Mesenchymal stem cell (in vitro differentiated cells and primary cell): ENCODE measurements around the gene ACOT6. TPM values are rescaled to one million over a fixed set of nuclear protein-coding genes. Genes with fewer than 3 reads are reported as not detected.
"Not testable (repeated sequence)": the region's sequence is repeated elsewhere in the genome, so short reads cannot be mapped to it uniquely, and the experiment has no call there.

Experiments used
- DNase-seq: peaks from one replicate; pipeline ENCODE4 v3.0.0-alpha.2; 2013
- H2AFZ ChIP-seq: one replicate; pipeline ENCODE4 v1.6.1; 2013; ENCODE audit warnings: low read depth, mild to moderate bottlenecking, control low read depth, inconsistent platforms, low read length, moderate library complexity
- H2AK5ac ChIP-seq: 2 replicates; pipeline ENCODE4 v1.6.1; 2013; ENCODE audit warnings: low read length, moderate library complexity, mild to moderate bottlenecking, inconsistent platforms; ENCODE audit not compliant: severe bottlenecking
- H2BK120ac ChIP-seq: one replicate; pipeline ENCODE4 v1.6.1; 2013; ENCODE audit warnings: low read depth, mild to moderate bottlenecking, inconsistent platforms, low read length, moderate library complexity
- H2BK12ac ChIP-seq, 2 experiments: one replicate each; pipeline ENCODE4 v1.6.1; 2013; ENCODE audit warnings: inconsistent platforms in 2 of 2, low read length in 2 of 2, mild to moderate bottlenecking in 2 of 2, moderate library complexity in 2 of 2, control low read depth in 1 of 2
- H2BK15ac ChIP-seq: one replicate; pipeline ENCODE4 v1.6.1; 2013; ENCODE audit warnings: mild to moderate bottlenecking, low read depth, inconsistent platforms; ENCODE audit not compliant: poor library complexity, severe bottlenecking
- H2BK5ac ChIP-seq: 2 replicates; pipeline ENCODE4 v1.6.1; 2013; ENCODE audit warnings: low read depth, mild to moderate bottlenecking, low read length, control low read depth, inconsistent platforms; ENCODE audit not compliant: poor library complexity, severe bottlenecking
- H3K14ac ChIP-seq, 2 experiments: one replicate each; pipeline ENCODE4 v1.6.1; 2013; ENCODE audit warnings: inconsistent platforms in 2 of 2, low read length in 2 of 2, control low read depth in 1 of 2, mild to moderate bottlenecking in 1 of 2, moderate library complexity in 1 of 2
- H3K18ac ChIP-seq, 2 experiments: one replicate each; pipeline ENCODE4 v1.6.1; 2013; ENCODE audit warnings: inconsistent platforms in 2 of 2, low read length in 2 of 2, control low read depth in 1 of 2, low read depth in 1 of 2, mild to moderate bottlenecking in 1 of 2
- H3K23ac ChIP-seq, 2 experiments: one replicate each; pipeline ENCODE4 v1.6.1; 2013; ENCODE audit warnings: inconsistent platforms in 2 of 2, low read length in 2 of 2, mild to moderate bottlenecking in 2 of 2, moderate library complexity in 2 of 2, control low read depth in 1 of 2
- H3K27ac ChIP-seq: 2 replicates; pipeline ENCODE4 v1.5.1; 2013; ENCODE audit warnings: mild to moderate bottlenecking, moderate library complexity, low read length, control low read depth, inconsistent platforms; ENCODE audit not compliant: poor library complexity, severe bottlenecking
- H3K27me3 ChIP-seq, 2 experiments: 2 replicates each; pipeline versions ENCODE4 v1.6.1 to v1.7.0; 2013; ENCODE audit warnings: low read length in 2 of 2, mild to moderate bottlenecking in 2 of 2, moderate library complexity in 2 of 2, control low read depth in 1 of 2, inconsistent platforms in 1 of 2; ENCODE audit not compliant: control insufficient read depth in 1 of 2, insufficient read depth in 1 of 2
- H3K36me3 ChIP-seq, 2 experiments: 2 replicates each; pipeline versions ENCODE4 v1.6.1 to v1.7.0; 2013; ENCODE audit warnings: low read length in 2 of 2, control low read depth in 1 of 2, inconsistent platforms in 1 of 2, low read depth in 1 of 2, mild to moderate bottlenecking in 1 of 2; ENCODE audit not compliant: insufficient read depth in 2 of 2, control insufficient read depth in 1 of 2
- H3K4ac ChIP-seq, 2 experiments: one replicate each; pipeline ENCODE4 v1.6.1; 2013; ENCODE audit warnings: inconsistent platforms in 2 of 2, low read length in 2 of 2, mild to moderate bottlenecking in 2 of 2, moderate library complexity in 2 of 2, control low read depth in 1 of 2, low read depth in 1 of 2
- H3K4me1 ChIP-seq: 2 replicates; pipeline ENCODE4 v1.6.1; 2013; ENCODE audit warnings: low read depth, low read length, control low read depth; ENCODE audit not compliant: control insufficient read depth, insufficient read depth
- H3K4me2 ChIP-seq: 2 replicates; pipeline ENCODE4 v1.6.1; 2013; ENCODE audit warnings: low read length, mild to moderate bottlenecking, inconsistent platforms; ENCODE audit not compliant: poor library complexity, severe bottlenecking
- H3K4me3 ChIP-seq, 2 experiments: 2 replicates each; pipeline versions ENCODE4 v1.5.1 to v1.7.0; 2013; ENCODE audit warnings: low read length in 2 of 2, mild to moderate bottlenecking in 2 of 2, control low read depth in 1 of 2, low read depth in 1 of 2; ENCODE audit not compliant: insufficient read depth in 1 of 2
- H3K79me1 ChIP-seq: replicated peaks from 2 replicates; pipeline ENCODE4 v1.6.1; 2013; ENCODE audit warnings: mild to moderate bottlenecking, control low read depth, low read length, inconsistent platforms; ENCODE audit not compliant: poor library complexity, severe bottlenecking
- H3K9ac ChIP-seq: 2 replicates; pipeline ENCODE4 v1.7.0; 2013; ENCODE audit warnings: mild to moderate bottlenecking, low read length, moderate library complexity
- H3K9me3 ChIP-seq: 2 replicates; pipeline ENCODE4 v1.7.0; 2013; ENCODE audit warnings: mild to moderate bottlenecking, low read length; ENCODE audit not compliant: control insufficient read depth
- H4K8ac ChIP-seq: one replicate; pipeline ENCODE4 v1.6.1; 2013; ENCODE audit warnings: inconsistent platforms, mild to moderate bottlenecking, low read length, moderate library complexity
- H4K91ac ChIP-seq: one replicate; pipeline ENCODE4 v1.6.1; 2013; ENCODE audit warnings: mild to moderate bottlenecking, low read length, inconsistent platforms
- WGBS: methylation state at CpG from one replicate; pipeline ENCODE4 v1.1.7; 2013; ENCODE audit warnings: mixed read lengths; 5-methylcytosine and 5-hydroxymethylcytosine counted together
- polyA plus RNA-seq, 2 experiments: library from polyadenylated mRNA; stranded (reverse); fragments of 200-250 nt; gene quantifications; one replicate each; pipeline ENCODE4 v1.2.3, GENCODE V29; 2013

ACOT6 gene
- polyA plus RNA-seq (2013, experiment 1 of 2) = not detected
- polyA plus RNA-seq (2013, experiment 2 of 2) = not detected

- no peaks in the 10 kb centered on the region for H3K36me3 ChIP-seq
- WGBS = 1% methylated on average over 84 of the region's 84 CpGs
- H2AK5ac ChIP-seq = no peak within 1 kb of the TSS
- peak within 1 kb of the TSS; percentile 79 to 92 for H3K18ac ChIP-seq
- H3K4me2 ChIP-seq = peak within 1 kb of the TSS; percentile 85
- H3K79me1 ChIP-seq = no peaks in the 10 kb centered on the region
- peak within 1 kb of the TSS; percentile 87 for H2BK15ac ChIP-seq
- no peak within 1 kb of the TSS for H3K23ac ChIP-seq
- no peak within 1 kb of the TSS for H3K27ac ChIP-seq
- no peaks in the 10 kb centered on the region for H3K27me3 ChIP-seq
- no peak within 1 kb of the TSS for H2BK5ac ChIP-seq
- peak within 1 kb of the TSS in 1 of 2 experiments; percentile 83 for H2BK12ac ChIP-seq
- DNase-seq = peak; percentile 72
- H4K91ac ChIP-seq = peak within 1 kb of the TSS; percentile 45
- H2BK120ac ChIP-seq = no peak within 1 kb of the TSS
- H2AFZ ChIP-seq = peak within 1 kb of the TSS; percentile 88
- peak within 1 kb of the TSS; percentile 72 for H4K8ac ChIP-seq
- peak within 1 kb of the TSS; percentile 77 for H3K9ac ChIP-seq
- peak within 1 kb of the TSS in 1 of 2 experiments; percentile 89 for H3K14ac ChIP-seq
- peak within 1 kb of the TSS; percentile 76 to 81 for H3K4me3 ChIP-seq
- no peaks in the 10 kb centered on the region for H3K9me3 ChIP-seq
- peak within 1 kb of the TSS in 1 of 2 experiments; percentile 67 for H3K4ac ChIP-seq
- peaks cover 3% of the 10 kb centered on the region for H3K4me1 ChIP-seq
These were observed at the start of gene ACOT6 for GRCh38 chr14:73612339-73613045. TSS of gene ACOT6 (plus strand) at chr14:73612517. CDS start at chr14:73612572, 55 bp downstream.

- not testable (repeated sequence) for H3K4me2 ChIP-seq, H3K4ac ChIP-seq, H3K9me3 ChIP-seq, H4K8ac ChIP-seq, H3K27me3 ChIP-seq, H3K23ac ChIP-seq, H2BK5ac ChIP-seq, H3K4me3 ChIP-seq, H3K79me1 ChIP-seq, H2BK15ac ChIP-seq, H3K4me1 ChIP-seq, H3K36me3 ChIP-seq, DNase-seq, H2BK12ac ChIP-seq, H3K27ac ChIP-seq, H3K18ac ChIP-seq, H4K91ac ChIP-seq, H2AK5ac ChIP-seq, H2BK120ac ChIP-seq, H3K9ac ChIP-seq, H3K14ac ChIP-seq, H2AFZ ChIP-seq
- 90% methylated on average over 6 of the region's 6 CpGs for WGBS
These were observed 49.6 kb upstream of the ACOT6 start for GRCh38 chr14:73562696-73563095.

- H3K79me1 ChIP-seq, H3K4ac ChIP-seq, H2BK120ac ChIP-seq, H3K4me2 ChIP-seq, H2AK5ac ChIP-seq, H3K9me3 ChIP-seq, H3K4me3 ChIP-seq, H3K27me3 ChIP-seq, H2BK15ac ChIP-seq, H2BK12ac ChIP-seq, H3K18ac ChIP-seq, H2AFZ ChIP-seq, H3K9ac ChIP-seq, H3K23ac ChIP-seq, H4K8ac ChIP-seq, DNase-seq, H4K91ac ChIP-seq, H2BK5ac ChIP-seq, H3K36me3 ChIP-seq, H3K4me1 ChIP-seq, H3K27ac ChIP-seq: not testable (repeated sequence)
- 97% methylated on average over 18 of the region's 18 CpGs for WGBS
- peak overlapping the region in 1 of 2 experiments; percentile 35 for H3K14ac ChIP-seq
These were observed 45.9 kb upstream of the ACOT6 start for GRCh38 chr14:73566431-73566830.

GRCh38 chr14:73566935-73567334, 45.4 kb upstream of the ACOT6 start:
- not testable (repeated sequence) for H3K27ac ChIP-seq, H3K4me2 ChIP-seq, H3K27me3 ChIP-seq, H4K91ac ChIP-seq, H3K4me3 ChIP-seq, DNase-seq, H2BK12ac ChIP-seq, H2BK15ac ChIP-seq, H3K9ac ChIP-seq, H2AFZ ChIP-seq, H3K36me3 ChIP-seq, H3K18ac ChIP-seq, H2BK120ac ChIP-seq, H4K8ac ChIP-seq, H3K4me1 ChIP-seq, H3K79me1 ChIP-seq, H3K14ac ChIP-seq, H3K9me3 ChIP-seq, H2BK5ac ChIP-seq, H3K4ac ChIP-seq, H2AK5ac ChIP-seq, H3K23ac ChIP-seq
- WGBS = 100% methylated on average over 5 of the region's 6 CpGs
